Right ventricle myocardium superior (tissue), 1 donor: ENCODE data around the gene RHOV. TPM values are rescaled to one million over a fixed set of nuclear protein-coding genes. Genes with fewer than 3 reads are reported as not detected.

Experiments used
- ATAC-seq: fragments of 200-7000 bp; cut with Tn5 transposase; one replicate; pipeline ENCODE4 v1.9.1; 2020; ENCODE audit warnings: mild to moderate bottlenecking; ENCODE audit not compliant: poor library complexity
- DNase-seq: peaks from one replicate; pipeline ENCODE4 v3.0.0-alpha.2; 2020
- intact Hi-C: fragments of 100-400 bp; cut with DNase I; formaldehyde crosslinking; loops from one replicate; pipeline ENCODE4 v1.11.2; 2022
- total RNA-seq: library from RNA; stranded (reverse); fragmentation: NEBNext Ultra II Directional; extraction: Animal tissue kit (Norgen Biotek cat#: 25700); gene quantifications from one replicate; pipeline ENCODE4 v1.2.1, GENCODE V29; 2021
- donor health status: DM: no; HTN: yes; CAD: no; lungs with severe emphysema.

Gene RHOV
- total RNA-seq, 1 donor from 2014 or later, result not detected

DNA sequence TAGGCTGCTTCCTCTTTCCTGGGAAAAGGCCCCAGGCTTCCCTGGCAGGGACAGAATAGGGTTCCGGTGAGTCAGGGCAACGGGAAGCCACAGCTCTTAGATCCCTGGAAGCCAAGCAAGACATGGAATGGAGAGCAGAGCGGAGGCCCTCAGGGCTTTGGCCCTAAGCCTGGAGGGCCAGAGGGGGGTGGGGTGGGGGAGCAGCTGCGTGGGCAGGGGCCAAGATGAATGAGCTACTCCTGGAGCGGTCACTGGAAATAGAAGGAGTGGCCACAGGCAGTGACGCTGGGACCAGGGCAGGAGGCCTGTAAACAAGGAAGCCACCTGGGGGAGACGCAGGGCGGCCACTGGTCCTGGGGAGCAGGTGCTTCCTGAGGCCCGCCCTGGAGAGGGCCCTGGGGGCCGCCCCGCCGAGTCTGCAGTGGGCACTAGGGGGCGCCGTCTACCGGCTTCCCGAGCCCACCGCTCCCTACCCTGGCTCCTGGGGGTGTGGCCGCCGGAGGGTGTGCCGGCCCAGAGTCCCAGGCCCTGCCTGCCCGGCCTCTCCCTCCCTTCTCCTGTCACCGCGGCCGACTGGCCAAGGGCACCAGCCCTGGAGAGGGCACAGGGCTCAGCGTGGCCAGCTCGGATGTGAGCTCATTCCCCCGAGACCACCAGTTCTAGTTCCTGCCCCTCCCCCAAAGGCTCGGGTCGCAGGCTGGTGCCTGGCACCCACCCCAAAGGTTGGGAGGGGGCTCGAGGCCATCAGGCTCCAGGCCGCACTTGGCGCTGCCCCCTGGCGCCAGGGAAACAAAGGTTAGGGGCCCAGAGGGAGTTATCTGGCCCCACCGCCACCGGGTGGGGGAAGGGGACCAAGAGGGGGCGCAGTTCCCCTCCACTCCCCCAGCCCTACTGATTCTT lies 32.3 kb upstream of the RHOV start:
- ATAC-seq, result peak; percentile 84
- intact Hi-C loops, result loop anchor here (2.0 to 5.0 kb wide), 2 partner anchors 36 to 116 kb away; no protein-coding TSS in a partner anchor

DNA sequence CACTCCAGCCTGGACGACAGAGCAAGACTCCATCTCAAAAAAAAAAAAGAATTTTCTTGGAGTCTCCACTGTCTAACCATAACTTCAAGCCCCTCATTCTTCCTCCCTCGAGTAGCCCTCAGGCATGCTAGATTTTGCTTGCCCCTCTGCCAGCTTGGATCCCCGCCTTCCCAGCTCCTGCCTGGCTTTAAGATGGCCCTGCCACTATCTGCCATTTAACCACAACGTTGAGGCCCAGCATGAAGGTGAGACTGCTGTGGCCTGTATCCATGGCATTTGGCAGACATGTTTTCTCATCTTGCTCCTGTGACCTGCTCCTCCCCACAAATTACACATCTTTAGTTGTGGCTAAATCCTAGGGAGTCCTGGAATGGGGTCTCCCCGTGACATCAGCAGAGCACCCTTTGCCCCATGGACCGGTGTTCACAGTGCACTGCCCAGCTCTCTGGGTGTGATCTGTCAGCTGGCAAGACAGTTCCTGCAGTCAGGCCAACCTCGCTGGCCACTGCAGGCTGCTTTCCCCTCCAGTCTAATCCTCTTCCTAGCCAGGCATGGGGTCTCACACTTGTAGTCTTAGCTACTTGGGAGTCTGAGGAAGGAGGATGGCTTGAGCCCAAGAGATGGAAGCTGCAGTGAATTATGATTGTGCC lies 30.6 kb upstream of the RHOV start:
- no peak for DNase-seq
- no peak for ATAC-seq
- intact Hi-C loops, result loop anchor here (5.0 kb wide), 2 partner anchors 38 to 283 kb away; no protein-coding TSS in a partner anchor

More for the DNA sequence above, 32.3 kb upstream of the RHOV start:
- peak; percentile 91 for DNase-seq

GRCh38 chr15:40902605-40903561 lies 28.8 kb upstream of the RHOV start:
- DNase-seq, result peak; percentile 80
- intact Hi-C loops, result loop anchor here (5.0 kb wide), 1 partner anchor 284 kb away; no protein-coding TSS in a partner anchor

DNA sequence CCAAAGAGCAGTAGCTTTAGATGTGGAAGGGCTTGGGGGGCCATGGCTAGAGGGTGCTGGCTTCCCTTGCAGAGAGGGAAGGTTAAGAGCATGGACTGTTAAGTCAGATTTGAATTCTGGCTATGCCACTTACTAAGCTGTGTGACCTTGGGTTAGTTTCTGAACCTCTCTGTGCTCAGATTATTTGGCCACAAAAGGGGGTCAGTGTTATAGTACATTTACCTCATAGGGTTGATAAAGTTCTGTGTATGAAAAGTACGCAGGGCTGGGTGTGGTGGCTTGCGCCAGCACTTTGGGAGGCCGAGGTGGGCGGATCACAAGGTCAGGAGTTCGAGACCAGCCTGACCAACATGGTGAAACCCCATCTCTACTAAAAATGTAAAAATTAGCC lies 27.0 kb upstream of the RHOV start:
- ATAC-seq (no peak), DNase-seq (no peak)
- intact Hi-C loops, result loop anchor here (5.0 kb wide), 1 partner anchor 286 kb away; no protein-coding TSS in a partner anchor

More at GRCh38 chr15:40902605-40903561, 28.8 kb upstream of the RHOV start:
- ATAC-seq, result no peak

- no peak for ATAC-seq
- no peak for DNase-seq
- intact Hi-C loops, result loop anchor here (5.0 kb wide), 1 partner anchor 287 kb away; no protein-coding TSS in a partner anchor
Measured at GRCh38 chr15:40900256-40901052, 26.4 kb upstream of the RHOV start.

- no peak for DNase-seq
- no peak for ATAC-seq
- intact Hi-C loops, result loop anchor here (5.0 to 10.0 kb wide), 2 partner anchors 215 to 288 kb away; partner anchors contain the start of gene INO80
Measured at GRCh38 chr15:40899536-40900207, 25.6 kb upstream of the RHOV start.

DNA sequence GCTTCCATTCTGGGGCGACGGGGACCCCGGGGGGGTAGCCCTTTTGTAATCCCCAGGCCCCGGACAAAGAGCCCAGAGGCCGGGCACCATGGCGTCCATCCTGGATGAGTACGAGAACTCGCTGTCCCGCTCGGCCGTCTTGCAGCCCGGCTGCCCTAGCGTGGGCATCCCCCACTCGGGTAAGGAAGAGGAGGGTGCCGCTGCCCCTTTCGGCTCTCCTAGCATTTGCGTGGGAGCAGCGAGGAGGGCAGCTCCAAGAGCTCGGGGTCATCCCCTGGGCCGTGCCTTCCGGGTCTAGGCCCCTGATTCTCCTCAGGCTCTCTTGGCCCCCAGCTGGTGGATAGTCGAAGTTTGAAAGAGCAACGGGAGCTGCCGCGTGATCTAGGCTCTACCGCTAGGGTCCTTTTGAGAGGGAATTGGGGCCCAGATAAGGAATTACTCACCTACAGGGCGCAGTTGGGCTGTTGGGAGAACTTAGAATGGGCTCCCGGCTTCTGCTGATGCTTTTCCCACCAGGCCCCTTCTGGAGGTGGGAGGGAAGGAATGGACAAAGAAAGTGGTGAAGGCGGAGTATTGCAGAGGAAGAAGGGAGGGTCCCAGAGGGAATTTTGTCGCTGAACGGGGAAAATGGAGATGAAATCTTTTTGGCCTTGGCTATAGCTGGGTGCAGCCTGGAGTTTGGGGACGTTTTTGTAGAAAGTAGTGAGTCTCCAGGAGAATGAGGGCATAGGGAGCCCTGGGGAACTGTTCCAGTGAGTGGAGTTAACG lies 20.8 kb upstream of the RHOV start:
- intact Hi-C loops, result loop anchor here (5.0 to 10.0 kb wide), 2 partner anchors 38 to 220 kb away; partner anchors contain the start of gene INO80
- ATAC-seq (peak; percentile 58), DNase-seq (peak; percentile 61)

DNA sequence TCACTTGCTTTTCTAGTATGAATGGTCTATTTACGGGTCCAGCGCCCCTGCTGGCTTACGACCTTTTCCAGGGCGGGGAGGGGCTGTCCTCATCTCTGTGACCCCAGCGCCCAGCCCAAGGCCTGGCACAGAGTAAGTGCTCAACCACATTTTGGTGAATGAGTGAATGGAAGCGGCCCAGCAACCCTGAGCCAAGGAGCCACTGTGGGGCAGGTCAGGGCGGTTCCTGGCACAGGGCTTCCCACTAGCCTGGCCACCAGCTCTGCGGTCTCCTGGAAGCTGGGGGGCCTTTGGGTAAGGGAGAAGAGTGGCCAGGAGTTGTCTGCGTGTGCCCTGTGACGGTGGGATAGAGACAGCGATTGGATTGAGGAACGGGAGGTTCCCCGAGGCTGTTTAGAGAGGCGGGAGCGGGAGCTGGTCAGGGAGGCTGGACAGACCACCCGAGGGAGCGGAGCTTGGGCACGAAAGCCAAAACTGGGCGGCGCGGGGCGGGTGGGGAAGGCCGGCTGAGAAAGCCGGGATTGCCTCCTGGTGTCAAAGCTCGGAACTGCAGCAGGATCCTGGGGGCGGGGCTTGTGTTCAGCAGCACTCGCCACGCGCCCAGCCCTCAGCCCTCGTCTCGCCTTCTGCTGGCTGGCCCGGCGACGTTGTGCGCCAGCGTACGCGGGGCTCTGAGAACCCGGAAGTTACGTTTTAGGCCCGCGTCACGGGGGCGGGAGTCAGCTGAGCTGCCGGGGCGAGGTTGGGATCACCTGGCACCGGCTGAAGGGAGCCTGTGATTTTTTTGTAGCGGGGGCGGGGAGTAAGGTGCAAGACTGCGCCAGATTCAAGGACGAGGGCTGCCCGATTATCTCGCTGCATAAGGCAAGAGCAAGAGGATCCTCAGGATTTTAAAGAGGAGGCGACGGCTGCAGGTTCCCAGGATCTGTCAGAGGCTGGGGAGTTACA lies 20.0 kb upstream of the RHOV start, which contains the start of gene VPS18:
Gene VPS18 (plus strand): TSS at position 718 of the 948 bp plus-strand sequence. CDS start 319 bp downstream, outside the sequence.
- DNase-seq (peak; percentile 99), ATAC-seq (peak; percentile 98)
- intact Hi-C loops, result loop anchor here (5.0 to 10.0 kb wide), 2 partner anchors 37 to 221 kb away; partner anchors contain the start of gene INO80

GRCh38 chr15:40893019-40893670 lies 19.1 kb upstream of the RHOV start:
- ATAC-seq (no peak), DNase-seq (peak; percentile 47)
- intact Hi-C loops, result loop anchor here (5.0 to 10.0 kb wide), 2 partner anchors 36 to 222 kb away; partner anchors contain the start of gene INO80

- intact Hi-C loops, result loop anchor here (5.0 to 10.0 kb wide), 2 partner anchors 35 to 222 kb away; partner anchors contain the start of gene INO80
- no peak for ATAC-seq
- no peak for DNase-seq
Measured at GRCh38 chr15:40892447-40893012, 18.5 kb upstream of the RHOV start.

GRCh38 chr15:40891810-40892446 lies 17.9 kb upstream of the RHOV start:
- intact Hi-C loops, result loop anchor here (5.0 to 10.0 kb wide), 2 partner anchors 35 to 223 kb away; partner anchors contain the start of gene INO80

GRCh38 chr15:40891138-40891537 lies 17.1 kb upstream of the RHOV start:
- DNase-seq (no peak), ATAC-seq (no peak)
- intact Hi-C loops, result loop anchor here (5.0 to 10.0 kb wide), 2 partner anchors 34 to 224 kb away; partner anchors contain the start of gene INO80

More at GRCh38 chr15:40891810-40892446, 17.9 kb upstream of the RHOV start:
- ATAC-seq (no peak), DNase-seq (peak; percentile 50)

DNA sequence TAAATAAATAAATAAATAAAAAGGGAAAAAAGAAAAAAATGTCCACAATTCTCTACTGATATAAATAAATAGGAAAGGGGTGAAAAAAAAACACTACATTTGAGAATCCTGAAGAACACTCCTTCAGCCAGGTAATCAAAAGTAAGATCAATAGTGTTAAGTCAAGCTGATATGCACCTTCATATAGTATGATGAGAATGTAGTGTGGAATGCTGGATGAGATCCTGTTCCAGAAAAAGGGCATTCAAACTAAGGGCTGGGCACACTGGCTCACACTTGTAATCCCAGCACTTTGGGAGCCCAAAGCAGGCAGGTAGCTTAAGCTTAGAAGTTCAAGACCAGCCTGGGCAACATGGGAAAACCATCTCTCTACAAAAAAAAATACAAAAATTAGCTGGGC lies 15.1 kb upstream of the RHOV start:
- intact Hi-C loops, result no loop called here
- DNase-seq, result no peak
- ATAC-seq, result no peak
